K562 (cell line): Measurements from ENCODE around the gene TMEM39B. TPM values are rescaled to one million over a fixed set of nuclear protein-coding genes. Genes with fewer than 3 reads are reported as not detected.

Source experiments
- ADNP ChIP-seq: fragments of 200-800 bp; sonication (Bioruptor generic); IDR thresholded peaks from 2 replicates; pipeline ENCODE4 v1.6.1; 2016; ENCODE audit warnings: missing genetic modification characterization, missing compliant biosample characterization
- ARID1B ChIP-seq: fragments of 450-650 bp; IDR thresholded peaks from 2 replicates; pipeline ENCODE4 v1.6.1; 2016; ENCODE audit warnings: antibody characterized with exemption, mild to moderate bottlenecking, inconsistent platforms
- BRCA1 ChIP-seq, 2 experiments: fragments of 450-650 bp in 1 of 2; sonication (generic) in 1 of 2; formaldehyde crosslinking in 1 of 2; IDR thresholded peaks; 2 replicates each; pipeline versions ENCODE4 v1.5.0 to v1.6.1; 2017 to 2020; ENCODE audit warnings: mild to moderate bottlenecking in 1 of 2, missing genetic modification reagents in 1 of 2
- EGR1 ChIP-seq: fragments of 450-650 bp; conservative IDR thresholded peaks from 2 replicates; pipeline ENCODE4 v1.6.1; 2017; ENCODE audit warnings: mild to moderate bottlenecking
- ESRRA ChIP-seq: fragments of 450-650 bp; IDR thresholded peaks from 2 replicates; pipeline ENCODE4 v1.6.1; 2014; ENCODE audit warnings: low read depth, mild to moderate bottlenecking, moderate library complexity, borderline replicate concordance
- GATAD2B ChIP-seq: fragments of 450-650 bp; IDR thresholded peaks from 2 replicates; pipeline ENCODE4 v1.6.1; 2017; ENCODE audit warnings: mild to moderate bottlenecking, borderline replicate concordance
- HEY1 ChIP-seq: fragments of 250-450 bp; sonication (Bioruptor Pico); IDR thresholded peaks from 2 replicates; pipeline ENCODE4 v1.5.0; 2020; ENCODE audit warnings: mild to moderate bottlenecking, moderate library complexity, borderline replicate concordance
- HOXB6 ChIP-seq: fragments of 250-450 bp; sonication (Bioruptor Pico); IDR thresholded peaks from 2 replicates; pipeline ENCODE4 v1.5.1; 2022; ENCODE audit warnings: mild to moderate bottlenecking, borderline replicate concordance
- KLF16 ChIP-seq: IDR thresholded peaks from 2 replicates; pipeline ENCODE4 v1.6.1; 2016; ENCODE audit warnings: antibody characterized with exemption
- MEF2A ChIP-seq: IDR thresholded peaks from 2 replicates; pipeline ENCODE4 v1.6.1; 2011; ENCODE audit warnings: low read depth, mild to moderate bottlenecking, low read length, moderate library complexity; ENCODE audit not compliant: control insufficient read depth
- MYBL2 ChIP-seq, 2 experiments: fragments of 450-650 bp in 1 of 2; sonication (generic) in 1 of 2; formaldehyde crosslinking in 1 of 2; IDR thresholded peaks; 2 replicates each; pipeline versions ENCODE4 v1.6.1 to v1.8.1; 2017 to 2022; ENCODE audit warnings: borderline replicate concordance in 1 of 2, inconsistent platforms in 1 of 2, low read depth in 1 of 2, mild to moderate bottlenecking in 1 of 2, missing genetic modification reagents in 1 of 2, moderate library complexity in 1 of 2
- TAL1 ChIP-seq: fragments of 450-650 bp; IDR thresholded peaks from 2 replicates; pipeline ENCODE4 v1.6.1; 2016; ENCODE audit warnings: mild to moderate bottlenecking
- ZBED1 ChIP-seq: IDR thresholded peaks from 2 replicates; pipeline ENCODE4 v1.6.1; 2014
- ZC3H8 ChIP-seq: fragments of 450-650 bp; IDR thresholded peaks from 2 replicates; pipeline ENCODE4 v1.6.1; 2017
- ZNF282 ChIP-seq: sonication (generic); formaldehyde crosslinking; IDR thresholded peaks from 2 replicates; pipeline ENCODE4 v1.8.1; 2023; ENCODE audit warnings: missing genetic modification reagents
- ZNF584 ChIP-seq: fragments of 200-800 bp; sonication (Bioruptor generic); IDR thresholded peaks from 2 replicates; pipeline ENCODE4 v1.6.1; 2016; ENCODE audit warnings: low read depth, mild to moderate bottlenecking, missing genetic modification characterization, missing compliant biosample characterization
- ZNF699 ChIP-seq: fragments of 250-450 bp; sonication (Bioruptor Pico); IDR thresholded peaks from 2 replicates; pipeline ENCODE4 v1.8.0; 2021; ENCODE audit warnings: mild to moderate bottlenecking, moderate library complexity; ENCODE audit not compliant: insufficient replicate concordance
- ZNF766 ChIP-seq: fragments of 200-800 bp; sonication (Bioruptor generic); conservative IDR thresholded peaks from 2 replicates; pipeline ENCODE4 v1.6.1; 2016; ENCODE audit warnings: missing genetic modification characterization, missing compliant biosample characterization
- polyA plus RNA-seq, 8 experiments: library from polyadenylated mRNA; depleted of rRNA in 4 of 8; stranded (reverse) in 5 of 8; unstranded in 3 of 8; fragments of >200 nt; fragmentation: Nextera tagmentation in 2 of 8; fragmentation: Illumina TruSeq in 1 of 8; extraction: Ambion mirVana in 2 of 8; extraction: Trizol in 1 of 8; gene quantifications; 2 replicates each; pipeline versions ENCODE4 v1.2.1 to v1.2.3, GENCODE V29; 2011 to 2014; ENCODE audit warnings: inconsistent platforms in 1 of 8, missing spikeins in 1 of 8
- total RNA-seq, 7 experiments: library from RNA; depleted of rRNA in 6 of 7; stranded (reverse); fragments of >200 nt in 6 of 7; fragmentation: Illumina TruSeq in 2 of 7; extraction: Trizol in 2 of 7; gene quantifications; 2 replicates each; pipeline versions ENCODE4 v1.2.1 to v1.2.3, GENCODE V29; 2011 to 2021; ENCODE audit warnings: low replicate concordance in 1 of 7
- TF ChIP-seq, protein P1 (sequence below): fragments of 250-450 bp; sonication (Bioruptor Pico); IDR thresholded peaks from 2 replicates; pipeline ENCODE4 v1.5.0; 2021
- TF ChIP-seq, protein P2 (sequence below): conservative IDR thresholded peaks from 2 replicates; pipeline ENCODE4 v1.6.1; 2011; ENCODE audit warnings: low read depth, mild to moderate bottlenecking, low read length; ENCODE audit not compliant: control insufficient read depth
- TF ChIP-seq, protein P3 (sequence below), 3 experiments: fragments of 200-800 bp in 1 of 3; fragments of 250-450 bp in 1 of 3; fragments of 450-650 bp in 1 of 3; sonication (Bioruptor Pico) in 1 of 3; sonication (Bioruptor generic) in 1 of 3; formaldehyde crosslinking in 1 of 3; IDR thresholded peaks; 2 replicates each; pipeline versions ENCODE4 v1.6.1 to v1.8.0; 2016 to 2022; ENCODE audit warnings: mild to moderate bottlenecking in 2 of 3, missing genetic modification characterization in 2 of 3, missing compliant biosample characterization in 1 of 3, moderate library complexity in 1 of 3

The TMEM39B gene
- total and polyA plus RNA-seq, 9 of the 15 experiments (the other 6 are each of a cell fraction or from before 2014, with no cell fraction given), result 0.92 to 28.5 (median 9.7) TPM

DNA sequence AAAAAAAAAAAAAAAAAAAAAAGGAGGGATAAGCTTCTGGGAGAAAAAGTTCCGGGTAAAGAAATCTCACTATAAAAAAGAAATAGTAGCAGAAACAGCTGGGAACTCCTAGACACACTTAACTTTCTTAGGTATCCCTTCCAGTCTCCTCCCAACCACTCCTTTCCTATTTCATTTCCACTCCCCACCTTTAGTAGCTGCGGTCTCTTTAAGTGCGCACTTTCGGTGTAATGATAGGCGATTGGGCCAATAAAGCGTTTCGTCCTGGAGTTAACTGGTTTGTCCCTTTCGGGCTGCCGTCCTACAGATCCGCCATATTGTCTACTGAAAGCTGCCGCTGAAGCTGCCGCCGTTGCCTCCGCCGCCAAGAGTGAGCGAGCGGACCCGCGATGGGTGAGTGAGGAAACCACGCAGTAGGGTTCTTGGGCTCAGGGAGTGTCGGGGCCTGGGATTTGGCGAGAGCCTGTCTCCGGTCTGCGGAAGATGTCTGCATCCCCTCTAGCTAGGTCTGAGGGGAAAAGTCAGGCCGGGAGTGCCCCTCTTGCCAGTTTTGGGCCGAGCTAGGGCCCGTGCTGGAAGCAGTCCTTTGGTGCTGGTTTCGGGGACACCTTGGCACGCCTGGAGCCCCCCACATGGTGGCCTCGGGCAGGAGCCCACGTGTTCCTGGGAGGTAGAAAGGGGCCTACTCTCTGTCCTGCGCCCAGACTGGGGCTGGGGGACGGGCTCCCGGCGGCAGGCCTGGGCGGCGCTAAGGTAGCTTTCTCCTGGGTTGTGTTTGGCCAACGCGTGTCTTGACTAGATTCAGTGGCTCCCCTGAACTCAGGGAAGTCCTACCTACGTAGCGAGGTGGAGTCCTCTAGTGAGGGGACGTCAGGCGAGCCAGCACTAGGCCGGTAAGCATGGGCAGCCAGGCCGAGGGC is 35.3 kb downstream of the TMEM39B start, which contains the start of gene KPNA6 (continued):
- TF ChIP-seq ADNP (no peak), HOXB6 (CRISPR knock-in tag) (no peak), KLF16 (peak; percentile 80), GATAD2B (no peak; the same call in 1 of the 2 replicates), ZNF699 (CRISPR knock-in tag) (no peak), HEY1 (CRISPR knock-in tag) (no peak), MYBL2 (IDR thresholded peaks at IDR 0.05; ENCODE audit: low read depth) (no peak), MYBL2 (CRISPR knock-in tag; IDR thresholded peaks at IDR 0.05; ENCODE audit: borderline replicate concordance) (no peak), ARID1B (no peak), ZNF766 (CRISPR knock-in tag) (0 out of 2 replicates have a peak, but pooled peaks have one; percentile 8), ZNF282 (CRISPR knock-in tag) (no peak), ZNF584 (CRISPR knock-in tag) (no peak; the same call in 1 of the 2 replicates), TAL1 (0 out of 2 replicates have a peak, but pooled peaks have one; percentile 3), MEF2A (0 out of 2 replicates have a peak, but pooled peaks have one; percentile 11), EGR1 (no peak), BRCA1 (IDR thresholded peaks at IDR 0.05) (no peak), BRCA1 (CRISPR knock-in tag; IDR thresholded peaks at IDR 0.05) (no peak), ZC3H8 (no peak), ZBED1 (peak; percentile 37; the same call in 1 of the 2 replicates), ESRRA (no peak; the same call in 1 of the 2 replicates)
- TF ChIP-seq, protein P1, sequence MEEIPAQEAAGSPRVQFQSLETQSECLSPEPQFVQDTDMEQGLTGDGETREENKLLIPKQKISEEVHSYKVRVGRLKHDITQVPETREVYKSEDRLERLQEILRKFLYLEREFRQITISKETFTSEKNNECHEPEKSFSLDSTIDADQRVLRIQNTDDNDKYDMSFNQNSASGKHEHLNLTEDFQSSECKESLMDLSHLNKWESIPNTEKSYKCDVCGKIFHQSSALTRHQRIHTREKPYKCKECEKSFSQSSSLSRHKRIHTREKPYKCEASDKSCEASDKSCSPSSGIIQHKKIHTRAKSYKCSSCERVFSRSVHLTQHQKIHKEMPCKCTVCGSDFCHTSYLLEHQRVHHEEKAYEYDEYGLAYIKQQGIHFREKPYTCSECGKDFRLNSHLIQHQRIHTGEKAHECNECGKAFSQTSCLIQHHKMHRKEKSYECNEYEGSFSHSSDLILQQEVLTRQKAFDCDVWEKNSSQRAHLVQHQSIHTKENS (CRISPR knock-in tag), result no peak
- TF ChIP-seq, protein P2, sequence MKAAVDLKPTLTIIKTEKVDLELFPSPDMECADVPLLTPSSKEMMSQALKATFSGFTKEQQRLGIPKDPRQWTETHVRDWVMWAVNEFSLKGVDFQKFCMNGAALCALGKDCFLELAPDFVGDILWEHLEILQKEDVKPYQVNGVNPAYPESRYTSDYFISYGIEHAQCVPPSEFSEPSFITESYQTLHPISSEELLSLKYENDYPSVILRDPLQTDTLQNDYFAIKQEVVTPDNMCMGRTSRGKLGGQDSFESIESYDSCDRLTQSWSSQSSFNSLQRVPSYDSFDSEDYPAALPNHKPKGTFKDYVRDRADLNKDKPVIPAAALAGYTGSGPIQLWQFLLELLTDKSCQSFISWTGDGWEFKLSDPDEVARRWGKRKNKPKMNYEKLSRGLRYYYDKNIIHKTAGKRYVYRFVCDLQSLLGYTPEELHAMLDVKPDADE, result peak; percentile 29; the same call in 1 of the 2 replicates
- TF ChIP-seq, protein P3, sequence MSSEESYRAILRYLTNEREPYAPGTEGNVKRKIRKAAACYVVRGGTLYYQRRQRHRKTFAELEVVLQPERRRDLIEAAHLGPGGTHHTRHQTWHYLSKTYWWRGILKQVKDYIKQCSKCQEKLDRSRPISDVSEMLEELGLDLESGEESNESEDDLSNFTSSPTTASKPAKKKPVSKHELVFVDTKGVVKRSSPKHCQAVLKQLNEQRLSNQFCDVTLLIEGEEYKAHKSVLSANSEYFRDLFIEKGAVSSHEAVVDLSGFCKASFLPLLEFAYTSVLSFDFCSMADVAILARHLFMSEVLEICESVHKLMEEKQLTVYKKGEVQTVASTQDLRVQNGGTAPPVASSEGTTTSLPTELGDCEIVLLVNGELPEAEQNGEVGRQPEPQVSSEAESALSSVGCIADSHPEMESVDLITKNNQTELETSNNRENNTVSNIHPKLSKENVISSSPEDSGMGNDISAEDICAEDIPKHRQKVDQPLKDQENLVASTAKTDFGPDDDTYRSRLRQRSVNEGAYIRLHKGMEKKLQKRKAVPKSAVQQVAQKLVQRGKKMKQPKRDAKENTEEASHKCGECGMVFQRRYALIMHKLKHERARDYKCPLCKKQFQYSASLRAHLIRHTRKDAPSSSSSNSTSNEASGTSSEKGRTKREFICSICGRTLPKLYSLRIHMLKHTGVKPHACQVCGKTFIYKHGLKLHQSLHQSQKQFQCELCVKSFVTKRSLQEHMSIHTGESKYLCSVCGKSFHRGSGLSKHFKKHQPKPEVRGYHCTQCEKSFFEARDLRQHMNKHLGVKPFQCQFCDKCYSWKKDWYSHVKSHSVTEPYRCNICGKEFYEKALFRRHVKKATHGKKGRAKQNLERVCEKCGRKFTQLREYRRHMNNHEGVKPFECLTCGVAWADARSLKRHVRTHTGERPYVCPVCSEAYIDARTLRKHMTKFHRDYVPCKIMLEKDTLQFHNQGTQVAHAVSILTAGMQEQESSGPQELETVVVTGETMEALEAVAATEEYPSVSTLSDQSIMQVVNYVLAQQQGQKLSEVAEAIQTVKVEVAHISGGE (CRISPR knock-in tag; IDR thresholded peaks at IDR 0.05), result 0 out of 6 replicates have a peak, but pooled peaks of 1 of the 3 experiments have one; percentile 11
